DND-41 (cell line): ENCODE results near the gene GSN.

Source experiments
- CTCF ChIP-seq: IDR thresholded peaks from 2 replicates; pipeline ENCODE4 v1.5.1; 2012; ENCODE audit warnings: borderline replicate concordance, low read length, moderate library complexity, mild to moderate bottlenecking; ENCODE audit not compliant: poor library complexity, severe bottlenecking; ENCODE audit errors: extremely low read depth
- EZH2 ChIP-seq: IDR thresholded peaks from 3 replicates; pipeline ENCODE4 v1.6.1; 2012; ENCODE audit warnings: borderline replicate concordance, low read depth, mild to moderate bottlenecking, moderate library complexity, low read length, inconsistent platforms; ENCODE audit not compliant: severe bottlenecking

- no peak for TF ChIP-seq CTCF
- TF ChIP-seq EZH2 = no peak
Observed at GRCh38 chr9:121308765-121309164, 40.8 kb downstream of the GSN start.
